Right ventricle myocardium superior (tissue), 1 donor: Measurements from ENCODE around the gene SLC2A1. TPM values are rescaled to one million over a fixed set of nuclear protein-coding genes. Genes with fewer than 3 reads are reported as not detected.

ENCODE experiments used
- ATAC-seq: fragments of 200-7000 bp; cut with Tn5 transposase; one replicate; pipeline ENCODE4 v1.9.1; 2020; ENCODE audit warnings: mild to moderate bottlenecking; ENCODE audit not compliant: poor library complexity
- DNase-seq: peaks from one replicate; pipeline ENCODE4 v3.0.0-alpha.2; 2020
- intact Hi-C: fragments of 100-400 bp; cut with DNase I; formaldehyde crosslinking; loops from one replicate; pipeline ENCODE4 v1.11.2; 2022
- total RNA-seq: library from RNA; stranded (reverse); fragmentation: NEBNext Ultra II Directional; extraction: Animal tissue kit (Norgen Biotek cat#: 25700); gene quantifications from one replicate; pipeline ENCODE4 v1.2.1, GENCODE V29; 2021
- donor health status: DM: no; HTN: yes; CAD: no; lungs with severe emphysema.

The SLC2A1 gene
- total RNA-seq, 1 donor from 2014 or later = 41.2 TPM

- intact Hi-C loops = loop anchor here (5.0 kb wide), 1 partner anchor 133 kb away; no protein-coding TSS in a partner anchor
- ATAC-seq (no peak), DNase-seq (no peak)
Observed at GRCh38 chr1:42933610-42934491, 24.8 kb downstream of the SLC2A1 start.

DNA sequence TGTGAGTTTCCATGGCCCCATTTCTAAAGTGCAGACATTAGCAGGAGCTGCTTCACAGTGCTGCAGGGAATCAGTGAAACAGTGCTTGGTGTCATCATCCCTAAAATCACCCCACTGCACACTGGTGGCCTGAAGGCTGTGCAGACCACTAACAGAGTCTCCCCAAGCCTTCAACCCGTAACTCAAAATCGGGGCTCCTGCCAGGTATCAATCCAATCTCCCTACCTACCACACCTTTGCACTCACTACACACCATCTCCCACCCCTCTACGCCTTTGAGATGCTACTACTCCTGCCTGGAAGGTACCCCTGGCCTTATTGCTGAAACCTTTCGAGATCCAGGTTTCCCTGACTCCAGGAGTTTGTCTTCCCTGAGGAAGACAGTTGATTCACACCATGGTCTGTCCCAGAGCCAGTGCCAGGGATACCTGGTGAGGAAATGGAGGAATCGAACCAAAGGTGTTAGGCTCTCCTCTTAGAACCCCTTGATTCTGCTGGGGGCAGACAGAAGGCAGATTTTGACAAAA, 25.5 kb downstream of the SLC2A1 start:
- ATAC-seq (no peak), DNase-seq (no peak)
- intact Hi-C loops = loop anchor here (5.0 kb wide), 1 partner anchor 134 kb away; no protein-coding TSS in a partner anchor

DNA sequence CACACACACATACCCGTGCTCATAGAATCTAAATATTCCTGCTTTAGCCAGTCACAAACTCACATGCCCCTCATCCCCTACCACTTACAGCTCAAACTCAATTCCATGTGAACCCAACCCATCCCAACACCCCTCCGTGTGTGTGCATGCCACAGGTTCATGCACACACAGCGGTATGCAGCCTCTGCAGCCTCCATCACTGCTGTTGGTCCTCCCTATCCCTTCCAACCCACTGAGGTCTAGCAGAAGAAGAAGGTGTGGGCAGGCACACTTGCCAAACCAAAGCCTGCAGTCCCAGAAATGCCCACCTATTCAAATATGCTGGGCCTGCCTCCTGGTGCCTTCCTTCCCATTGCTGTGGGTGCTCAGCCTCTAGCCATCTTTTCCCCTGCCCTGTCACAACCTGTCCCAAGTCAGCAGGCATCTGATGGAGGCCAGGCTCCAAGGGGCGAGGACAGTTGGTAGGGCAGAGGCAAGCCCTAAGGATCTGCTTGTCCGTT, 26.2 kb downstream of the SLC2A1 start:
- DNase-seq = no peak
- no peak for ATAC-seq
- intact Hi-C loops = loop anchor here (5.0 kb wide), 1 partner anchor 135 kb away; no protein-coding TSS in a partner anchor

- ATAC-seq (peak; percentile 57), DNase-seq (peak; percentile 74)
- intact Hi-C loops = loop anchor here (5.0 kb wide), 1 partner anchor 135 kb away; no protein-coding TSS in a partner anchor
Observed at GRCh38 chr1:42931911-42932422, 26.7 kb downstream of the SLC2A1 start.

DNA sequence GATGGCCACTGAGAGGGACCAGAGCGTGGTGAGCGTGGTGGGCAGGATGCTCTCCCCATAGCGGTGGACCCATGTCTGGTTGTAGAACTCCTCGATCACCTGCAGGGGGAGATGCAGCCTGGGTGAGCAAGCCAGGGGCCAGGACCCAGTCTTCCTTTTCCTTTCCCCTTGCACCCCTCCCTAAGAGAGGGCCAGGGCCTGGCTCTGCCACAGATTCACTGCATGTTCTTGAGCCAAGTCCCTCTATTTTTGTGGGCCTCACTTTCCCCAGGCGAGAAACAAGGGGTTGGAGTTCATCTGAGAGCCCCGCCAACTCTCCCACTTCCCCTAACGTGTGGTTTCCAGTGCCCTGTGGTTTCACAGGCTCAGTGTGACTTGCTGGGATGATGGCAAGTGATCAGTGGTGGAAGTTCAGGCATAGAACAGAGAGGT, 27.5 kb downstream of the SLC2A1 start:
- intact Hi-C loops = loop anchor here (5.0 kb wide), 1 partner anchor 136 kb away; no protein-coding TSS in a partner anchor
- DNase-seq (no peak), ATAC-seq (peak; percentile 61)

- intact Hi-C loops = loop anchor here (5.0 kb wide), 1 partner anchor 137 kb away; no protein-coding TSS in a partner anchor
- DNase-seq (no peak), ATAC-seq (no peak)
Observed at GRCh38 chr1:42930178-42931107, 28.2 kb downstream of the SLC2A1 start.

GRCh38 chr1:42929434-42930177, 29.1 kb downstream of the SLC2A1 start:
- DNase-seq (no peak), ATAC-seq (no peak)
- intact Hi-C loops = loop anchor here (5.0 kb wide), 1 partner anchor 138 kb away; no protein-coding TSS in a partner anchor

DNA sequence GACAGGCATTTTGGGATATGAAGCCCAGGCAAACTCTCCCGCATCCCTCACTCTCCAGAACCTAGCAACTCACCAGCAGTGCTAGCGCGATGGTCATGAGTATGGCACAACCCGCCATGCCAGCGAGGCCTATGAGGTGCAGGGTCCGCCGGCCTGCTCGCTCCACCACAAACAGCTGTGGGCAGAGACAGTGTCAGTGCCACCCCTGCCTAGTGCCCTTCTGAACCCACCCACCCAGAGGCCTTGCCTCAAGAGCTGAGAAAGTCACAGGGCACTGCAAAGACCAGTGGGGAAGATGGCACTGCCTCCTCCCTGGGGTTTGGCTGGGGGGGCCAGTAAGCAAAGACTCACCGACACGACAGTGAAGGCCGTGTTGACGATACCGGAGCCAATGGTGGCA, 29.8 kb downstream of the SLC2A1 start:
- intact Hi-C loops = no loop called here
- ATAC-seq = no peak
- DNase-seq = no peak

DNA sequence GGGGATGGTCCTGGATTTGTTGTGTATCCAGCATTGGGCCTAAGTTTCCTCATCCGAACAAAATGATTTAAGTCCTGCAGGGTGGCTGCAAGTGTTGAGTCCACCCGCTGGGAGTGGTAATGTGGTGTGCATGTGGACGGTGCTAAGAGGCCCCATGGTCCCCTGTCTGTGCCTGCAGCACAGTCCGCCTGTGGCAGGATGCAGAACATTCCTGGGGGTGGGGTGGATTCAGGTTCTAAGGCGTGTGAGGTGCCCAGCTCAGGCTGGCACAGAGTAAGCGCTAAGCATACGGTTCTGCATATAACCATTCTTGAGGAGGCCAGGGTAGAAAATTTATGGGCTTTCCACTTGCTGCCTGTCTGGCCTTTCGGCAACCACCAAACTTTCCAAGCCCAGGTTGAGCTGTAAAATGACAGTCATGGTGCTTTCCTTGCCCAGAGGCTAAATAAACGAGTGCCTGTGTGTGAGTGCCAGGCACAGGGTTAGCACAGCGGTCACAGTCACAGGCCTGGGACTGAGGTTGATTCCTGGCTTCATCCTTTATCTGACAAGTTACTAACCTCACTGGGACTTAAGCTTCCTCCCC, 30.7 kb downstream of the SLC2A1 start:
- DNase-seq (no peak), ATAC-seq (no peak)
- intact Hi-C loops = no loop called here

DNA sequence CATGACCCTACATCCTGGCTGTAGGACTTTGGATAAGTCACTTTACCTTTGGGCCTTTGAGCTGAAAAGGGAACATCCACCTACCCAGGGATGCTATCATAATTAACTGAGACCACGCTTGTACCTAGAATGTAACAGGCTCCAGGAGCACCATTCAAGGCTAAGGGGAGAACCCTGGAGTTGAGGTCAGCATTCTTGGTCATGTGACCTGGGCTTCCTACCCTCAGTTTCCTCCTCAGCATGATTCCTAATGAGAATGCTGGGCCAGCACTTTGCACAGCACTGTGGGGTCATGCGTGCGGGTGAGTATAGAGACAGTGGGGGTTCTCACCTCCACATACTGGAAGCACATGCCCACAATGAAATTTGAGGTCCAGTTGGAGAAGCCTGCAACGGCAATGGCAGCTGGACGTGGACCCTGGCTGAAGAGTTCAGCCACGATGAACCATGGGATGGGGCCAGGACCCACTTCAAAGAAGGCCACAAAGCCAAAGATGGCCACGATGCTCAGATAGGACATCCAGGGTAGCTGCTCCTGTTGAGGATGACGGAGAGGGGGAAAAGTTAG, 31.3 kb downstream of the SLC2A1 start:
- intact Hi-C loops = no loop called here
- DNase-seq (no peak), ATAC-seq (no peak)

GRCh38 chr1:42926879-42927242, 31.8 kb downstream of the SLC2A1 start:
- intact Hi-C loops = no loop called here
- ATAC-seq = no peak
- no peak for DNase-seq

- no peak for ATAC-seq
- intact Hi-C loops = no loop called here
- no peak for DNase-seq
Observed at GRCh38 chr1:42926235-42926878, 32.3 kb downstream of the SLC2A1 start.

GRCh38 chr1:42924851-42925760, 33.6 kb downstream of the SLC2A1 start:
- ATAC-seq (peak; percentile 47), DNase-seq (no peak)
- intact Hi-C loops = no loop called here

GRCh38 chr1:42924082-42924850, 34.4 kb downstream of the SLC2A1 start:
- intact Hi-C loops = no loop called here
- ATAC-seq (peak; percentile 99), DNase-seq (peak; percentile 97)
